NCI-H2107 treated with DMSO at 0.1 percent for 48 hours (cell line): ENCODE measurements around the gene MAPKBP1.
"Not testable (repeated sequence)": the region's sequence is repeated elsewhere in the genome, so short reads cannot be mapped to it uniquely, and the experiment has no call there.

Experiments
- DNase-seq: peaks from one replicate; lab custom pipeline; 2025; ENCODE audit not compliant: unreplicated experiment; lab: John Stamatoyannopoulos, UW

MAPKBP1 gene

GRCh38 chr15:41774062-41774881 is at the start of gene MAPKBP1:
Gene MAPKBP1 (plus strand): TSS chr15:41774484. CDS start chr15:41775276, 792 bp downstream.
- peak; percentile 92 for DNase-seq

- DNase-seq: no peak
Observed at GRCh38 chr15:41727143-41727542, 47.1 kb upstream of the MAPKBP1 start.

- not testable (repeated sequence) for DNase-seq
Observed at GRCh38 chr15:41728061-41728460, 46.2 kb upstream of the MAPKBP1 start.

GRCh38 chr15:41730543-41730942 is 43.7 kb upstream of the MAPKBP1 start:
- no peak for DNase-seq

- DNase-seq: no peak
Observed at GRCh38 chr15:41732483-41732882, 41.8 kb upstream of the MAPKBP1 start.

- DNase-seq: no peak
Observed at GRCh38 chr15:41734079-41734478, 40.2 kb upstream of the MAPKBP1 start.

GRCh38 chr15:41735046-41735445 is 39.2 kb upstream of the MAPKBP1 start:
- DNase-seq: no peak

GRCh38 chr15:41735492-41735891 is 38.8 kb upstream of the MAPKBP1 start:
- not testable (repeated sequence) for DNase-seq

GRCh38 chr15:41746802-41747201 is 27.5 kb upstream of the MAPKBP1 start:
- DNase-seq: no peak

- DNase-seq: no peak
Observed at GRCh38 chr15:41756198-41756597, 18.1 kb upstream of the MAPKBP1 start.

GRCh38 chr15:41772720-41773331 is 1.5 kb upstream of the MAPKBP1 start:
- peak; percentile 61 for DNase-seq

- no peak for DNase-seq
Observed at GRCh38 chr15:41773332-41773728, 954 bp upstream of the MAPKBP1 start.

GRCh38 chr15:41773729-41774061 is 589 bp upstream of the MAPKBP1 start:
- no peak for DNase-seq

- DNase-seq: no peak
Observed at GRCh38 chr15:41774882-41775417, 666 bp downstream of the MAPKBP1 start.

- no peak for DNase-seq
Observed at GRCh38 chr15:41775651-41776050, 1.4 kb downstream of the MAPKBP1 start.

GRCh38 chr15:41777421-41777973 is 3.2 kb downstream of the MAPKBP1 start:
- no peak for DNase-seq

GRCh38 chr15:41778521-41778920 is 4.2 kb downstream of the MAPKBP1 start:
- DNase-seq: no peak

- no peak for DNase-seq
Observed at GRCh38 chr15:41779662-41780157, 5.4 kb downstream of the MAPKBP1 start.

GRCh38 chr15:41780266-41780665 is 6.0 kb downstream of the MAPKBP1 start:
- DNase-seq: no peak

- no peak for DNase-seq
Observed at GRCh38 chr15:41780727-41781126, 6.4 kb downstream of the MAPKBP1 start.

- DNase-seq: no peak
Observed at GRCh38 chr15:41782371-41783282, 8.3 kb downstream of the MAPKBP1 start.
